HG03039 (cell line): ENCODE results near the gene AMFR.

Experiments used
- ATAC-seq: cut with Tn5 transposase; IDR thresholded peaks from one replicate; pipeline ENCODE4 v1.9.1; 2021; ENCODE audit warnings: mild to moderate bottlenecking, moderate library complexity; ENCODE audit not compliant: unreplicated experiment

The AMFR gene

GRCh38 chr16:56314244-56314850 lies 111.0 kb downstream of the AMFR start:
- ATAC-seq: no peak

- no peak for ATAC-seq
These were observed 112.8 kb downstream of the AMFR start for GRCh38 chr16:56312556-56312955.

GRCh38 chr16:56312028-56312300 lies 113.4 kb downstream of the AMFR start:
- no peak for ATAC-seq
